CD8-positive, alpha-beta memory T cell (primary cell): ENCODE results near the gene METTL16. TPM values are rescaled to one million over a fixed set of nuclear protein-coding genes. Genes with fewer than 3 reads are reported as not detected.
A peak's percentile ranks its signal among the peaks of the same experiment; 100 is the strongest.

Experiments
- CTCF ChIA-PET: fragments of 350-600 bp; sonication (Branson Sonifier 250); formaldehyde crosslinking; loops from one replicate; lab custom pipeline; 2021; ENCODE audit warnings: antibody characterized with exemption; lab: Charles Lee
- POLR2A ChIA-PET: fragments of 350-600 bp; sonication (Branson Sonifier 250); formaldehyde crosslinking; loops from one replicate; lab custom pipeline; 2021; ENCODE audit warnings: antibody characterized with exemption; lab: Charles Lee
- DNase-seq, 5 donors: peaks; one replicate each; pipeline versions ENCODE4 v3.0.0 to v3.0.0-alpha.2; 2020 to 2022; ENCODE audit warnings: mixed read lengths in 1 of 5
- H3K27ac ChIP-seq: one replicate; pipeline ENCODE4 v1.7.0; 2013; ENCODE audit warnings: low read depth, mild to moderate bottlenecking, low read length, moderate library complexity
- H3K27me3 ChIP-seq: 2 replicates; pipeline ENCODE4 v1.7.0; 2013; ENCODE audit warnings: low read length, mild to moderate bottlenecking; ENCODE audit not compliant: insufficient read depth, poor library complexity, severe bottlenecking
- H3K36me3 ChIP-seq: 2 replicates; pipeline ENCODE4 v1.7.0; 2013; ENCODE audit warnings: mild to moderate bottlenecking, low read length, moderate library complexity; ENCODE audit not compliant: insufficient read depth
- H3K4me1 ChIP-seq: 2 replicates; pipeline ENCODE4 v1.7.0; 2013; ENCODE audit warnings: mild to moderate bottlenecking, low read length, moderate library complexity; ENCODE audit not compliant: insufficient read depth
- H3K4me3 ChIP-seq: 2 replicates; pipeline ENCODE4 v1.7.0; 2013; ENCODE audit warnings: mild to moderate bottlenecking, low read length
- H3K9me3 ChIP-seq: 2 replicates; pipeline ENCODE4 v1.7.0; 2013; ENCODE audit warnings: mild to moderate bottlenecking, low read length
- H3K27ac Mint-ChIP-seq, 8 donors: one replicate each; pipeline ENCODE4 v1.8.0; 2020 to 2021; ENCODE audit warnings: mixed read lengths in 8 of 8, mild to moderate bottlenecking in 6 of 8, inconsistent platforms in 3 of 8, moderate library complexity in 3 of 8
- H3K27me3 Mint-ChIP-seq, 2 donors: one replicate each; pipeline ENCODE4 v1.8.0; 2020 to 2021; ENCODE audit warnings: mixed read lengths in 2 of 2, mild to moderate bottlenecking in 1 of 2, moderate library complexity in 1 of 2
- H3K36me3 Mint-ChIP-seq, 3 donors: one replicate each; pipeline ENCODE4 v1.8.0; 2020 to 2021; ENCODE audit warnings: mixed read lengths in 3 of 3, inconsistent platforms in 1 of 3, mild to moderate bottlenecking in 1 of 3
- H3K4me1 Mint-ChIP-seq, 3 donors: one replicate each; pipeline ENCODE4 v1.8.0; 2020 to 2021; ENCODE audit warnings: mixed read lengths in 3 of 3, inconsistent platforms in 1 of 3, mild to moderate bottlenecking in 1 of 3
- H3K4me3 Mint-ChIP-seq, 7 donors: one replicate each; pipeline ENCODE4 v1.8.0; 2020 to 2021; ENCODE audit warnings: mixed read lengths in 7 of 7, mild to moderate bottlenecking in 6 of 7, moderate library complexity in 4 of 7, inconsistent platforms in 2 of 7
- H3K9me3 Mint-ChIP-seq, 5 donors: one replicate each; pipeline ENCODE4 v1.8.0; 2020 to 2022; ENCODE audit warnings: mixed read lengths in 5 of 5, mild to moderate bottlenecking in 3 of 5, moderate library complexity in 2 of 5, inconsistent platforms in 1 of 5
- polyA plus RNA-seq: library from polyadenylated mRNA; unstranded; fragments of 300-500 nt; fragmentation: Illumina TruSeq; gene quantifications from one replicate; pipeline ENCODE4 v1.2.3, GENCODE V29; 2021
- total RNA-seq, 2 experiments: library from RNA; stranded (reverse); gene quantifications; one replicate each; pipeline ENCODE4 v1.2.3, GENCODE V29; 2021

The METTL16 gene
- total and polyA plus RNA-seq, 3 experiments from 2014 or later = 30.3 to 72.0 (median 67.2) TPM

GRCh38 chr17:2380226-2380922, 131.3 kb downstream of the METTL16 start:
- no peak for DNase-seq
- Mint-ChIP-seq H3K27me3 (peaks cover 0 to 1% of the 10 kb centered on the region in 2 donors), H3K9me3 (no peaks in the 10 kb centered on the region), H3K4me1 (peaks cover 0 to 7% (median 3%) of the 10 kb centered on the region in 3 donors), H3K36me3 (peaks cover 0 to 51% (median 0%) of the 10 kb centered on the region in 3 donors), H3K27ac (peak overlapping the region in 2 of 8 donors; percentile 19 to 73), H3K4me3 (no peak overlapping the region)
- H3K4me1 ChIP-seq = no peaks in the 10 kb centered on the region
- ChIA-PET POLR2A (interaction anchor here (1.1 kb wide), 1 partner anchor 36 kb away, joined by 3 read pairs; no protein-coding TSS in a partner anchor), CTCF (interaction anchor here (3.7 to 7.3 kb wide), 2 partner anchors 12 to 37 kb away, joined by 37 to 250 read pairs; no protein-coding TSS in a partner anchor)
- no peaks in the 10 kb centered on the region for H3K36me3 ChIP-seq
- H3K4me3 ChIP-seq = no peak overlapping the region
- no peaks in the 10 kb centered on the region for H3K9me3 ChIP-seq
- no peak overlapping the region for H3K27ac ChIP-seq
- no peaks in the 10 kb centered on the region for H3K27me3 ChIP-seq

GRCh38 chr17:2379489-2380225, 132.0 kb downstream of the METTL16 start:
- DNase-seq = no peak
- peaks cover 0 to 1% of the 10 kb centered on the region in 2 donors for H3K27me3 Mint-ChIP-seq
- H3K9me3 Mint-ChIP-seq = no peaks in the 10 kb centered on the region
- Histone ChIP-seq H3K27ac (no peak overlapping the region), H3K27me3 (no peaks in the 10 kb centered on the region), H3K9me3 (no peaks in the 10 kb centered on the region), H3K4me1 (no peaks in the 10 kb centered on the region), H3K4me3 (no peak overlapping the region), H3K36me3 (no peaks in the 10 kb centered on the region)
- H3K4me1 Mint-ChIP-seq = peaks cover 0 to 7% (median 3%) of the 10 kb centered on the region in 3 donors
- H3K4me3 Mint-ChIP-seq = no peak overlapping the region
- ChIA-PET CTCF (interaction anchor here (0.9 to 1.5 kb wide), 3 partner anchors 13 to 92 kb away, joined by 3 to 5 read pairs (median 4); no protein-coding TSS in a partner anchor), POLR2A (interaction anchor here (1.1 kb wide), 1 partner anchor 36 kb away, joined by 3 read pairs; no protein-coding TSS in a partner anchor)
- peaks cover 0 to 56% (median 0%) of the 10 kb centered on the region in 3 donors for H3K36me3 Mint-ChIP-seq
- peak overlapping the region in 1 of 8 donors; percentile 33 for H3K27ac Mint-ChIP-seq

GRCh38 chr17:2378905-2379304, 132.8 kb downstream of the METTL16 start:
- Histone ChIP-seq H3K9me3 (no peaks in the 10 kb centered on the region), H3K36me3 (no peaks in the 10 kb centered on the region), H3K4me3 (no peak overlapping the region), H3K27ac (no peak overlapping the region), H3K4me1 (no peaks in the 10 kb centered on the region), H3K27me3 (no peaks in the 10 kb centered on the region)
- Mint-ChIP-seq H3K9me3 (no peaks in the 10 kb centered on the region), H3K27ac (peak overlapping the region in 1 of 8 donors; percentile 33), H3K27me3 (no peaks in the 10 kb centered on the region), H3K36me3 (peaks cover 0 to 58% (median 0%) of the 10 kb centered on the region in 3 donors), H3K4me3 (no peak overlapping the region), H3K4me1 (peaks cover 0 to 7% (median 3%) of the 10 kb centered on the region in 3 donors)
- ChIA-PET CTCF (interaction anchor here (0.9 to 1.5 kb wide), 3 partner anchors 14 to 91 kb away, joined by 3 to 5 read pairs (median 4); no protein-coding TSS in a partner anchor), POLR2A (no interaction called here)
- no peak for DNase-seq

- Histone ChIP-seq H3K27ac (no peak overlapping the region), H3K36me3 (no peaks in the 10 kb centered on the region), H3K27me3 (no peaks in the 10 kb centered on the region), H3K9me3 (no peaks in the 10 kb centered on the region), H3K4me3 (no peak overlapping the region), H3K4me1 (no peaks in the 10 kb centered on the region)
- no peak for DNase-seq
- POLR2A ChIA-PET = no interaction called here
- no peak overlapping the region for H3K4me3 Mint-ChIP-seq
- H3K36me3 Mint-ChIP-seq = peaks cover 0 to 68% (median 0%) of the 10 kb centered on the region in 3 donors
- CTCF ChIA-PET = interaction anchor here (0.8 to 2.7 kb wide), 3 partner anchors 24 to 41 kb away, joined by 3 to 11 read pairs (median 4); no protein-coding TSS in a partner anchor
- no peaks in the 10 kb centered on the region for H3K27me3 Mint-ChIP-seq
- H3K4me1 Mint-ChIP-seq = peaks cover 0 to 3% (median 3%) of the 10 kb centered on the region in 3 donors
- H3K27ac Mint-ChIP-seq = peak overlapping the region in 1 of 8 donors; percentile 85
- H3K9me3 Mint-ChIP-seq = no peaks in the 10 kb centered on the region
Observed at GRCh38 chr17:2377659-2378058, 134.0 kb downstream of the METTL16 start.

- Mint-ChIP-seq H3K36me3 (peaks cover 0 to 76% (median 0%) of the 10 kb centered on the region in 3 donors), H3K4me3 (no peak overlapping the region), H3K4me1 (no peaks in the 10 kb centered on the region), H3K9me3 (no peaks in the 10 kb centered on the region), H3K27ac (peak overlapping the region in 1 of 8 donors; percentile 21), H3K27me3 (no peaks in the 10 kb centered on the region)
- Histone ChIP-seq H3K4me1 (no peaks in the 10 kb centered on the region), H3K27ac (no peak overlapping the region), H3K36me3 (no peaks in the 10 kb centered on the region), H3K4me3 (no peak overlapping the region), H3K27me3 (no peaks in the 10 kb centered on the region), H3K9me3 (no peaks in the 10 kb centered on the region)
- DNase-seq = no peak
- ChIA-PET CTCF (interaction anchor here (0.5 to 2.7 kb wide), 2 partner anchors 40 to 553 kb away, joined by 3 to 11 read pairs; no protein-coding TSS in a partner anchor), POLR2A (no interaction called here)
Observed at GRCh38 chr17:2376107-2376506, 135.6 kb downstream of the METTL16 start.

- CTCF ChIA-PET = interaction anchor here (2.7 kb wide), 1 partner anchor 41 kb away, joined by 11 read pairs; no protein-coding TSS in a partner anchor
- H3K27me3 ChIP-seq = no peaks in the 10 kb centered on the region
- POLR2A ChIA-PET = no interaction called here
Observed at GRCh38 chr17:2375406-2375805, 136.3 kb downstream of the METTL16 start.

GRCh38 chr17:2374549-2375285, 137.0 kb downstream of the METTL16 start:
- no peaks in the 10 kb centered on the region for H3K27me3 ChIP-seq
- CTCF ChIA-PET = no interaction called here
- no peaks in the 10 kb centered on the region for H3K36me3 ChIP-seq
- H3K27ac ChIP-seq = no peak overlapping the region
- no peaks in the 10 kb centered on the region for H3K4me1 Mint-ChIP-seq
- H3K36me3 Mint-ChIP-seq = peaks cover 0 to 74% (median 0%) of the 10 kb centered on the region in 3 donors
- H3K9me3 ChIP-seq = no peaks in the 10 kb centered on the region
- peak overlapping the region in 3 of 8 donors; percentile 51 to 71 (median 52) for H3K27ac Mint-ChIP-seq
- H3K27me3 Mint-ChIP-seq = no peaks in the 10 kb centered on the region
- no peak for DNase-seq
- POLR2A ChIA-PET = no interaction called here
- H3K4me1 ChIP-seq = no peaks in the 10 kb centered on the region
- no peaks in the 10 kb centered on the region for H3K9me3 Mint-ChIP-seq
- H3K4me3 ChIP-seq = no peak overlapping the region
- H3K4me3 Mint-ChIP-seq = no peak overlapping the region

More at GRCh38 chr17:2375406-2375805, 136.3 kb downstream of the METTL16 start:
- H3K36me3 ChIP-seq = no peaks in the 10 kb centered on the region
- no peak overlapping the region for H3K4me3 Mint-ChIP-seq
- no peak for DNase-seq
- H3K4me1 ChIP-seq = no peaks in the 10 kb centered on the region
- peaks cover 0 to 75% (median 0%) of the 10 kb centered on the region in 3 donors for H3K36me3 Mint-ChIP-seq
- H3K27me3 Mint-ChIP-seq = no peaks in the 10 kb centered on the region
- no peak overlapping the region for H3K27ac ChIP-seq
- H3K4me1 Mint-ChIP-seq = no peaks in the 10 kb centered on the region
- no peak overlapping the region for H3K27ac Mint-ChIP-seq
- H3K4me3 ChIP-seq = no peak overlapping the region
- no peaks in the 10 kb centered on the region for H3K9me3 ChIP-seq
- no peaks in the 10 kb centered on the region for H3K9me3 Mint-ChIP-seq
